K562 (cell line): ENCODE data around the gene HMBS. TPM values are rescaled to one million over a fixed set of nuclear protein-coding genes. Genes with fewer than 3 reads are reported as not detected.
A peak's percentile ranks its signal among the peaks of the same experiment; 100 is the strongest.

Experiments
- BRD4 ChIP-seq: fragments of 200-600 bp; sonication (generic); IDR thresholded peaks from 2 replicates; pipeline ENCODE4 v1.6.1; 2017; ENCODE audit warnings: inconsistent platforms
- CHD2 ChIP-seq: IDR thresholded peaks from 2 replicates; pipeline ENCODE4 v1.6.1; 2011; ENCODE audit warnings: low read depth, low read length
- E2F3 ChIP-seq: fragments of 250-450 bp; sonication (Bioruptor Pico); IDR thresholded peaks from 2 replicates; pipeline ENCODE4 v1.4.0; 2020; ENCODE audit warnings: mild to moderate bottlenecking
- FOXP1 ChIP-seq: sonication (generic); formaldehyde crosslinking; IDR thresholded peaks from 2 replicates; pipeline ENCODE4 v1.8.0; 2022; ENCODE audit warnings: mild to moderate bottlenecking, missing genetic modification reagents
- HLTF ChIP-seq: fragments of 450-650 bp; IDR thresholded peaks from 2 replicates; pipeline ENCODE4 v1.6.1; 2016
- LEF1 ChIP-seq: fragments of 450-650 bp; IDR thresholded peaks from 2 replicates; pipeline ENCODE4 v1.6.1; 2016; ENCODE audit warnings: mild to moderate bottlenecking
- MAX ChIP-seq: sonication (generic); formaldehyde crosslinking; IDR thresholded peaks from 2 replicates; pipeline ENCODE4 v1.9.0; 2022; ENCODE audit warnings: mild to moderate bottlenecking, missing genetic modification reagents
- MCM7 ChIP-seq, 2 experiments: fragments of 450-650 bp; IDR thresholded peaks; 2 replicates each; pipeline ENCODE4 v1.6.1; 2016 to 2018
- MEIS2 ChIP-seq: fragments of 450-650 bp; IDR thresholded peaks from 2 replicates; pipeline ENCODE4 v1.6.1; 2014; ENCODE audit warnings: mild to moderate bottlenecking; ENCODE audit not compliant: partially characterized antibody
- MLX ChIP-seq, 2 experiments: fragments of 450-650 bp in 1 of 2; sonication (generic) in 1 of 2; formaldehyde crosslinking; conservative IDR thresholded peaks; 2 replicates each; pipeline versions ENCODE4 v1.4.0 to v1.8.1; 2020 to 2022; ENCODE audit warnings: mild to moderate bottlenecking in 1 of 2, missing genetic modification reagents in 1 of 2
- NFRKB ChIP-seq: fragments of 450-650 bp; IDR thresholded peaks from 2 replicates; pipeline ENCODE4 v1.6.1; 2016; ENCODE audit warnings: low read depth
- NFYB ChIP-seq: IDR thresholded peaks from 2 replicates; pipeline ENCODE4 v1.6.1; 2011; ENCODE audit warnings: mild to moderate bottlenecking, moderate library complexity; ENCODE audit not compliant: insufficient read length; ENCODE audit errors: extremely low read depth
- PHF21A ChIP-seq: fragments of 450-650 bp; IDR thresholded peaks from 2 replicates; pipeline ENCODE4 v1.6.1; 2017; ENCODE audit warnings: low read depth, borderline replicate concordance
- RBBP5 ChIP-seq: fragments of 200-600 bp; sonication (generic); IDR thresholded peaks from 2 replicates; pipeline ENCODE4 v1.6.1; 2012; ENCODE audit warnings: borderline replicate concordance, mild to moderate bottlenecking, low read length, control low read depth, inconsistent platforms; ENCODE audit not compliant: insufficient read depth, poor library complexity, severe bottlenecking
- SOX6 ChIP-seq: fragments of 450-650 bp; IDR thresholded peaks from 2 replicates; pipeline ENCODE4 v1.6.1; 2014; ENCODE audit warnings: mild to moderate bottlenecking
- SPI1 ChIP-seq: IDR thresholded peaks from 2 replicates; pipeline ENCODE4 v1.6.1; 2011; ENCODE audit warnings: low read depth, low read length, control low read depth, borderline replicate concordance
- VEZF1 ChIP-seq: fragments of 200-800 bp; sonication (Bioruptor generic); IDR thresholded peaks from 2 replicates; pipeline ENCODE4 v1.6.1; 2017; ENCODE audit warnings: missing genetic modification characterization, missing compliant biosample characterization
- ZBTB1 ChIP-seq: sonication (generic); formaldehyde crosslinking; IDR thresholded peaks from 2 replicates; pipeline ENCODE4 v1.8.1; 2023; ENCODE audit warnings: missing genetic modification reagents, low read depth, mild to moderate bottlenecking, borderline replicate concordance
- ZFPM2 ChIP-seq: fragments of 250-450 bp; sonication (Bioruptor Pico); IDR thresholded peaks from 2 replicates; pipeline ENCODE4 v1.5.1; 2022; ENCODE audit warnings: mild to moderate bottlenecking
- ZNF263 ChIP-seq: sonication (generic); formaldehyde crosslinking; IDR thresholded peaks from 2 replicates; pipeline ENCODE4 v1.8.0; 2022; ENCODE audit warnings: mild to moderate bottlenecking, missing genetic modification reagents, borderline replicate concordance
- ZNF583 ChIP-seq: fragments of 250-450 bp; sonication (Bioruptor Pico); IDR thresholded peaks from 2 replicates; pipeline ENCODE4 v1.4.0; 2020
- polyA plus RNA-seq, 8 experiments: library from polyadenylated mRNA; depleted of rRNA in 4 of 8; stranded (reverse) in 5 of 8; unstranded in 3 of 8; fragments of >200 nt; fragmentation: Nextera tagmentation in 2 of 8; fragmentation: Illumina TruSeq in 1 of 8; extraction: Ambion mirVana in 2 of 8; extraction: Trizol in 1 of 8; gene quantifications; 2 replicates each; pipeline versions ENCODE4 v1.2.1 to v1.2.3, GENCODE V29; 2011 to 2014; ENCODE audit warnings: inconsistent platforms in 1 of 8, missing spikeins in 1 of 8
- total RNA-seq, 7 experiments: library from RNA; depleted of rRNA in 6 of 7; stranded (reverse); fragments of >200 nt in 6 of 7; fragmentation: Illumina TruSeq in 2 of 7; extraction: Trizol in 2 of 7; gene quantifications; 2 replicates each; pipeline versions ENCODE4 v1.2.1 to v1.2.3, GENCODE V29; 2011 to 2021; ENCODE audit warnings: low replicate concordance in 1 of 7
- TF ChIP-seq, protein P1 (sequence below): fragments of 450-650 bp; formaldehyde crosslinking; IDR thresholded peaks from 2 replicates; pipeline ENCODE4 v1.4.0; 2020; ENCODE audit warnings: mild to moderate bottlenecking, moderate library complexity
- TF ChIP-seq, protein P2 (sequence below), 3 experiments: IDR thresholded peaks in 2 of 3; conservative IDR thresholded peaks in 1 of 3; 2 replicates each; pipeline ENCODE4 v1.5.1; 2011 to 2012; ENCODE audit warnings: low read length in 3 of 3, mild to moderate bottlenecking in 3 of 3, control low read depth in 2 of 3, improper control_type of control experiment in 1 of 3, inconsistent platforms in 1 of 3, low read depth in 1 of 3, mixed read lengths in 1 of 3, moderate library complexity in 1 of 3; ENCODE audit not compliant: insufficient read depth in 2 of 3

Gene HMBS
- total and polyA plus RNA-seq, 9 of the 15 experiments (the other 6 are each of a cell fraction or from before 2014, with no cell fraction given), result 56.9 to 385 (median 286) TPM

DNA sequence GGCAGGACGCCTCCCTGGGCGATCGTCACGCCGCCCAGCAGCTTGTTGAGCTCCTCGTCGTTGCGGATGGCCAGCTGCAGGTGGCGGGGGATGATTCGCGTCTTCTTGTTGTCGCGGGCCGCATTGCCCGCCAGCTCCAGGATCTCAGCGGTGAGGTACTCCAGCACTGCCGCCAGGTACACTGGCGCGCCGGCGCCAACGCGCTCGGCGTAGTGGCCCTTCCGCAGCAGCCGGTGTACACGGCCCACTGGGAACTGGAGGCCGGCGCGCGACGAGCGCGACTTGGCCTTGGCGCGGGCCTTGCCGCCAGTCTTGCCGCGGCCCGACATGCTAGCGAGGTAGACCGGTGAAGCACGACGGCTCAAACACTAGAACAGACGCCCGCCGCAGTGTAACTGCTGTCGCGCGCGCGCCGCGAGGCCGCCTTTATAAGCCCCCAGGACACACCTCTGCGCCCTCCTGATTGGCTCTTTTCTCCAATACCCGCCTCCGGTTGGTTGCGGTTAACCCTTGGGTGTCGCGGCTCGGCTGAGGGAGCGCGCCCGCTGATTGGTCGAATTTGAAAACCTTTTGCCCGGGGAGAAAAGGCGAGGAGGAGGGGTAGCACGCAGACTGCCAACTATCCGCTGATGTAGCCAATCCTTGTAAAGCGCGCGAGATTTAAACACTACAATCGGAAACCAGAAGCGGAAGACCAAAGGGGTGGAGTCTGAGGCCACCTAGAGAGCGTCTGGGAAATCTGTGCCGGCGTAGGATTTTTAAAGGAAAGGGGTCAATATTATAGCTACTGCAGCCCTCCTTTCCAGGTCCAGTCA, 10.6 kb downstream of the HMBS start (continued):
- peak; percentile 96 for TF ChIP-seq FOXP1 (CRISPR knock-in tag)
- TF ChIP-seq, protein P1, sequence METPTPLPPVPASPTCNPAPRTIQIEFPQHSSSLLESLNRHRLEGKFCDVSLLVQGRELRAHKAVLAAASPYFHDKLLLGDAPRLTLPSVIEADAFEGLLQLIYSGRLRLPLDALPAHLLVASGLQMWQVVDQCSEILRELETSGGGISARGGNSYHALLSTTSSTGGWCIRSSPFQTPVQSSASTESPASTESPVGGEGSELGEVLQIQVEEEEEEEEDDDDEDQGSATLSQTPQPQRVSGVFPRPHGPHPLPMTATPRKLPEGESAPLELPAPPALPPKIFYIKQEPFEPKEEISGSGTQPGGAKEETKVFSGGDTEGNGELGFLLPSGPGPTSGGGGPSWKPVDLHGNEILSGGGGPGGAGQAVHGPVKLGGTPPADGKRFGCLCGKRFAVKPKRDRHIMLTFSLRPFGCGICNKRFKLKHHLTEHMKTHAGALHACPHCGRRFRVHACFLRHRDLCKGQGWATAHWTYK (CRISPR knock-in tag), result peak; percentile 84; the same call in 1 of the 2 replicates
- TF ChIP-seq, protein P2, sequence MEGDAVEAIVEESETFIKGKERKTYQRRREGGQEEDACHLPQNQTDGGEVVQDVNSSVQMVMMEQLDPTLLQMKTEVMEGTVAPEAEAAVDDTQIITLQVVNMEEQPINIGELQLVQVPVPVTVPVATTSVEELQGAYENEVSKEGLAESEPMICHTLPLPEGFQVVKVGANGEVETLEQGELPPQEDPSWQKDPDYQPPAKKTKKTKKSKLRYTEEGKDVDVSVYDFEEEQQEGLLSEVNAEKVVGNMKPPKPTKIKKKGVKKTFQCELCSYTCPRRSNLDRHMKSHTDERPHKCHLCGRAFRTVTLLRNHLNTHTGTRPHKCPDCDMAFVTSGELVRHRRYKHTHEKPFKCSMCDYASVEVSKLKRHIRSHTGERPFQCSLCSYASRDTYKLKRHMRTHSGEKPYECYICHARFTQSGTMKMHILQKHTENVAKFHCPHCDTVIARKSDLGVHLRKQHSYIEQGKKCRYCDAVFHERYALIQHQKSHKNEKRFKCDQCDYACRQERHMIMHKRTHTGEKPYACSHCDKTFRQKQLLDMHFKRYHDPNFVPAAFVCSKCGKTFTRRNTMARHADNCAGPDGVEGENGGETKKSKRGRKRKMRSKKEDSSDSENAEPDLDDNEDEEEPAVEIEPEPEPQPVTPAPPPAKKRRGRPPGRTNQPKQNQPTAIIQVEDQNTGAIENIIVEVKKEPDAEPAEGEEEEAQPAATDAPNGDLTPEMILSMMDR (IDR thresholded peaks at IDR 0.05 in 2 of 3, conservative IDR thresholded peaks at IDR 0.05 in 1 of 3; ENCODE audit: insufficient read depth in 2 of 3, low read depth in 1 of 3, low read length in 3 of 3), result peak; percentile 19 to 43 (median 42); a peak in 3 of 6 replicates
- peak; percentile 39 for TF ChIP-seq SOX6
- peak; percentile 95 for TF ChIP-seq VEZF1 (CRISPR knock-in tag)
- TF ChIP-seq LEF1, result no peak
- 0 out of 2 replicates have a peak, but pooled peaks have one; percentile 61 for TF ChIP-seq ZNF583 (CRISPR knock-in tag)
- TF ChIP-seq MCM7 (IDR thresholded peaks at IDR 0.05), result no peak
- peak; percentile 63; the same call in 1 of the 2 replicates for TF ChIP-seq ZNF263 (CRISPR knock-in tag)
- no peak for TF ChIP-seq MEIS2
- peak; percentile 71 for TF ChIP-seq CHD2
- TF ChIP-seq MLX (CRISPR knock-in tag; conservative IDR thresholded peaks at IDR 0.05), result peak; percentile 47 to 60; a peak in 1 of 4 replicates
- TF ChIP-seq MAX, result peak; percentile 84
- peak; percentile 83; the same call in 1 of the 2 replicates for TF ChIP-seq ZBTB1 (CRISPR knock-in tag)
- TF ChIP-seq NFYB, result peak; percentile 99
- TF ChIP-seq PHF21A, result peak; percentile 91; the same call in 1 of the 2 replicates
- no peak for TF ChIP-seq HLTF
- 0 out of 2 replicates have a peak, but pooled peaks have one; percentile 60 for TF ChIP-seq ZFPM2
- TF ChIP-seq NFRKB, result peak; percentile 41; the same call in 1 of the 2 replicates
- TF ChIP-seq SPI1, result peak; percentile 59; the same call in 1 of the 2 replicates
- TF ChIP-seq E2F3 (CRISPR knock-in tag), result peak; percentile 22
- TF ChIP-seq BRD4, result no peak
- peak; percentile 82 for TF ChIP-seq RBBP5
